Measurements from ENCODE around the gene ZKSCAN5.

ZKSCAN5 gene

GRCh38 chr7:99468336-99468918, 36.0 kb upstream of the ZKSCAN5 start:
- Histone ChIP-seq H3K9ac (ENCODE audit: low read depth, low read length, poor library complexity, severe bottlenecking) (no peak overlapping the region), H3K9me2 (replicated peaks; ENCODE audit: low read depth, low read length) (no peaks in the 10 kb centered on the region), H4K20me1 (ENCODE audit: insufficient read depth, low read length, poor library complexity, severe bottlenecking) (peaks cover 12% of the 10 kb centered on the region), H3K79me2 (ENCODE audit: insufficient read depth, low read length) (peaks cover 33% of the 10 kb centered on the region), H3K4me1 (ENCODE audit: insufficient read depth, low read length, poor library complexity, severe bottlenecking) (peaks cover 13% of the 10 kb centered on the region), H3F3A (ENCODE audit: low read depth) (no peaks in the 10 kb centered on the region), H3K4me2 (ENCODE audit: low read depth, low read length, poor library complexity, severe bottlenecking) (no peak overlapping the region), H3K27me3 (ENCODE audit: insufficient read depth, low read length, poor library complexity, severe bottlenecking) (no peaks in the 10 kb centered on the region), H3K9me3 (ENCODE audit: insufficient read depth, low read depth, low read length) (no peaks in the 10 kb centered on the region), H3K36me3 (ENCODE audit: insufficient read depth, low read length) (no peaks in the 10 kb centered on the region), H2AFZ (ENCODE audit: low read length) (no peak overlapping the region), H3K4me3 (ENCODE audit: low read length, poor library complexity, severe bottlenecking) (no peak overlapping the region)
- TF ChIP-seq CTCF (conservative IDR thresholded peaks at IDR 0.05; ENCODE audit: low read length) (no peak), EZH2phosphoT487 (IDR thresholded peaks at IDR 0.05; ENCODE audit: borderline replicate concordance) (no peak)

- Histone ChIP-seq H3K4me2 (ENCODE audit: low read depth, low read length, poor library complexity, severe bottlenecking) (no peak overlapping the region), H4K20me1 (ENCODE audit: insufficient read depth, low read length, poor library complexity, severe bottlenecking) (peaks cover 12% of the 10 kb centered on the region), H2AFZ (ENCODE audit: low read length) (no peak overlapping the region), H3K9me3 (ENCODE audit: insufficient read depth, low read depth, low read length) (no peaks in the 10 kb centered on the region), H3K27me3 (ENCODE audit: insufficient read depth, low read length, poor library complexity, severe bottlenecking) (no peaks in the 10 kb centered on the region), H3K36me3 (ENCODE audit: insufficient read depth, low read length) (no peaks in the 10 kb centered on the region), H3K9ac (ENCODE audit: low read depth, low read length, poor library complexity, severe bottlenecking) (no peak overlapping the region), H3K4me3 (ENCODE audit: low read length, poor library complexity, severe bottlenecking) (no peak overlapping the region), H3K9me2 (replicated peaks; ENCODE audit: low read depth, low read length) (no peaks in the 10 kb centered on the region), H3K4me1 (ENCODE audit: insufficient read depth, low read length, poor library complexity, severe bottlenecking) (peaks cover 14% of the 10 kb centered on the region), H3K79me2 (ENCODE audit: insufficient read depth, low read length) (peaks cover 33% of the 10 kb centered on the region), H3F3A (ENCODE audit: low read depth) (no peaks in the 10 kb centered on the region)
- TF ChIP-seq CTCF (conservative IDR thresholded peaks at IDR 0.05; ENCODE audit: low read length) (no peak), EZH2phosphoT487 (IDR thresholded peaks at IDR 0.05; ENCODE audit: borderline replicate concordance) (no peak)
Observed at GRCh38 chr7:99469381-99470065, 34.9 kb upstream of the ZKSCAN5 start.

- H3K4me2 ChIP-seq (ENCODE audit: low read depth, low read length, poor library complexity, severe bottlenecking), result peak within 1 kb of the TSS; percentile 74
- H3K4me3 ChIP-seq (ENCODE audit: low read length, poor library complexity, severe bottlenecking), result peak within 1 kb of the TSS; percentile 80
- peaks cover 50% of the 10 kb centered on the region for H3K79me2 ChIP-seq (ENCODE audit: insufficient read depth, low read length)
- H2AFZ ChIP-seq (ENCODE audit: low read length), result peak within 1 kb of the TSS; percentile 97
- TF ChIP-seq EZH2phosphoT487 (IDR thresholded peaks at IDR 0.05; ENCODE audit: borderline replicate concordance) (no peak), CTCF (conservative IDR thresholded peaks at IDR 0.05; ENCODE audit: low read length) (no peak)
- H3K9me3 ChIP-seq (ENCODE audit: insufficient read depth, low read depth, low read length), result no peaks in the 10 kb centered on the region
- H3K9me2 ChIP-seq (replicated peaks; ENCODE audit: low read depth, low read length), result no peaks in the 10 kb centered on the region
- H3K36me3 ChIP-seq (ENCODE audit: insufficient read depth, low read length), result 0 out of 2 replicates have a peak, but pooled peaks cover 4% of the 10 kb centered on the region
- H3K9ac ChIP-seq (ENCODE audit: low read depth, low read length, poor library complexity, severe bottlenecking), result peak within 1 kb of the TSS; percentile 85
- no peaks in the 10 kb centered on the region for H3F3A ChIP-seq (ENCODE audit: low read depth)
- H3K4me1 ChIP-seq (ENCODE audit: insufficient read depth, low read length, poor library complexity, severe bottlenecking), result peaks cover 19% of the 10 kb centered on the region
- H4K20me1 ChIP-seq (ENCODE audit: insufficient read depth, low read length, poor library complexity, severe bottlenecking), result peaks cover 13% of the 10 kb centered on the region
- no peaks in the 10 kb centered on the region for H3K27me3 ChIP-seq (ENCODE audit: insufficient read depth, low read length, poor library complexity, severe bottlenecking)
Observed at GRCh38 chr7:99472561-99473314, 31.7 kb upstream of the ZKSCAN5 start, which contains the start of gene ZNF789. ZNF789 (plus strand) TSS chr7:99472890; CDS start chr7:99476457, 3,567 bp downstream.
